Measurements from ENCODE around the gene USP24.

USP24 gene

DNA sequence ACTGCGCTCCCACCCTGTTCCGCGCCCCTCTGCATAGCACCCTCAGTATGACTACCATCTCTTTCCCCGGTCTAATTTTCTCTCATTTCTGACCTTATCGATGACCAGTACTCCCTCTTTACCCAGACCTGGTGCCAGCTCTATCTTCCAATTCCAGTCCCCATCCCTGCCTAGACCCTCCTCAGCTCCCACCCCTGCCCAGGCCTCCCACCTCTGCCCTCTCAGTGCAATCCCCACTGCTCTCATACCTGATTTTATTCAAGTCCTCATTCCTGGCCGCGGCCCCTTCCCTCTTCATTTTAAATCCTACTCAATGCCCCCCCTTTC is 1.3 kb downstream of the USP24 start:
- no peak for DNase-seq (ENCODE audit: extremely low read depth, low read depth)
- TF ChIP-seq, protein P1, sequence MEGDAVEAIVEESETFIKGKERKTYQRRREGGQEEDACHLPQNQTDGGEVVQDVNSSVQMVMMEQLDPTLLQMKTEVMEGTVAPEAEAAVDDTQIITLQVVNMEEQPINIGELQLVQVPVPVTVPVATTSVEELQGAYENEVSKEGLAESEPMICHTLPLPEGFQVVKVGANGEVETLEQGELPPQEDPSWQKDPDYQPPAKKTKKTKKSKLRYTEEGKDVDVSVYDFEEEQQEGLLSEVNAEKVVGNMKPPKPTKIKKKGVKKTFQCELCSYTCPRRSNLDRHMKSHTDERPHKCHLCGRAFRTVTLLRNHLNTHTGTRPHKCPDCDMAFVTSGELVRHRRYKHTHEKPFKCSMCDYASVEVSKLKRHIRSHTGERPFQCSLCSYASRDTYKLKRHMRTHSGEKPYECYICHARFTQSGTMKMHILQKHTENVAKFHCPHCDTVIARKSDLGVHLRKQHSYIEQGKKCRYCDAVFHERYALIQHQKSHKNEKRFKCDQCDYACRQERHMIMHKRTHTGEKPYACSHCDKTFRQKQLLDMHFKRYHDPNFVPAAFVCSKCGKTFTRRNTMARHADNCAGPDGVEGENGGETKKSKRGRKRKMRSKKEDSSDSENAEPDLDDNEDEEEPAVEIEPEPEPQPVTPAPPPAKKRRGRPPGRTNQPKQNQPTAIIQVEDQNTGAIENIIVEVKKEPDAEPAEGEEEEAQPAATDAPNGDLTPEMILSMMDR (IDR thresholded peaks at IDR 0.05; ENCODE audit: low read depth, low read length): no peak

DNA sequence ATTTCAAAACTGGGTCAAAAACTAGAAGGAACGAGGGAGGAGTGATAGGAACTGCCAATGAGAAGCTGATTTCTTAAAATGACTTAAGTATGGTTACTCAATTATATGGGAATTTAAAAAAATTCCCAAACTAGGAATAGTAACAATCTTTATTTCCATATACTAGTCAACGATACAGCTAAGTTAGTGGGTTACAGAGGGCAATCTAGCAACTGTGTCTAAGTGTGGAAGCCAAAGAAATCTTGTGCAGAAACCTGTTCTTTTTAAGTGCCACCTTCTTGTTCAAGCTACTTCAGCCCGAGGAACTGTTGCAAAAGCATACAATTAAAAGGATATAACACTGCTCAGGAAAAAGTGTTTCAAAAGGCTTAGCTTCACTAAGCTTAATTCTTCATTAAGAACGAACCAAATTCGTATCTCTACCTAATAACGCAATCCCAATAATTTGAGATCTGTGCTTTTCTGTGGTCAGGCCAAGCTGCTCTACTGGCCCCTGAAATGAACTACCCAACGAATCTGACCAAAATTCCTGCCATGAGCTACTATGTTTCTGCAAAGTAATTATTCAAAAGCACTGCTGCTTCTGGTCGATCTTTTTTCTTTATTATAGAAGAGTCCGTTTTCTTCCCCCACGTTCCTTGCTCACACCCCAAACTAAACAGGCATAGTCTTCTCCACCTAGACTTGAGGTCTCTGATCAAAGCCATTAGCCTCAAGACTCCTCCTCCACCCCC is 1.8 kb downstream of the USP24 start:
- TF ChIP-seq, protein P1 (IDR thresholded peaks at IDR 0.05; ENCODE audit: low read depth, low read length): no peak
- no peak for DNase-seq (ENCODE audit: extremely low read depth, low read depth)

DNA sequence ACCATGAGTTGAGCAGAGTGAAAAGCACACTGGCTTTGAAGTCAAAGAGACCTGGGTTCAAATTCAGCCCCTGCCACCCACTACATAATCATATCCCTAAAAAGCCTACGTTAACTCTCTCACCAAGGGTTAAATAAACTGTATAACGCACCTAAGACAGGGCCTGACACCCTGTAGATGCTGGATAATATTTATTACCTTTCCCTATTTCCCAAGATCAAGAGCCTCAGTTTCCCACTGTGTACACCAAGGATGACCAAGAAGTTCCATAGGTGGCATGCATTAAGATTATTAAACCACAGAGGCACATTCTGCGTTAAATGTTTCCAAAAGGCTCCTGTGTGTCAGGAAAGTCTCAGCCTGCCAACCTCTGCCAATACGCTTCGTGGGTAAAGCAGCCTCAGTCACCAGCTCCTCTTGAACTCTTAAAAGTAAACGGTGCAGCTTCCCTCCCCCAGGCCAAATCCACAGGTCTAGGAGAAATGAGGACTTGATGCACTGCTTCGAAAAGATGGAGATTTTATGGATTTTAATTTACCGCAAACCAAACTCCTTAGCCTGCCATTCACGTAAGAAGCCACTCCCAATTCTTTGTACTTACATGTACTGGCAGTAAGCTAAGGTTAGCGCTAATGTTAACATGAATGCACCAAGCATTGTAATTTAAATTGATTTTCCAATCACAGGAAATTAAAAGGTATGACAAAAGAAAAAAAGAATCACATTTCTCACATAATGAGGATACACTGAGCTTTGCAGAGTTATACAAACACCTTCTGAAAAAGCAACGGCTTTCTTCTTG is 2.6 kb downstream of the USP24 start:
- TF ChIP-seq, protein P1 (IDR thresholded peaks at IDR 0.05; ENCODE audit: low read depth, low read length): no peak
- DNase-seq (ENCODE audit: extremely low read depth, low read depth): no peak

DNA sequence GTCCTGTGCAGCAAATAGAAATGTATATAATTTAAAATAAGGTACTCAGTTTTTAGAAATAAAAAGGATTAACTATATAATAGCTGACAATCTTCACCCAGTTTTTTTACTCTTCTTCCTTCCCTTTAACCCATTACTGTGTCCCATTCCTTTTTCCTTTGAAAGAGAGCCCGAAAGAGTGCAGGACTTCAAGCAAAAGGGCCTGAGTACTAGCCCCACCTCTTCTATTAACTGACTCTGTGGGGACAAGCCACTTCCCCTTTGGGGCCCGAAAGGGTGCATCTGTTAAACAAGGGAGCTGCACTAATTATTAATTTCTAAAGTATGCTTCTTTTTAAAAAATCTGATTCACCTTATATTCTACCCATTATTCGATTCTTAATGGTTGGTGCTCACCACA is 3.3 kb downstream of the USP24 start:
- DNase-seq (ENCODE audit: extremely low read depth, low read depth): no peak

DNA sequence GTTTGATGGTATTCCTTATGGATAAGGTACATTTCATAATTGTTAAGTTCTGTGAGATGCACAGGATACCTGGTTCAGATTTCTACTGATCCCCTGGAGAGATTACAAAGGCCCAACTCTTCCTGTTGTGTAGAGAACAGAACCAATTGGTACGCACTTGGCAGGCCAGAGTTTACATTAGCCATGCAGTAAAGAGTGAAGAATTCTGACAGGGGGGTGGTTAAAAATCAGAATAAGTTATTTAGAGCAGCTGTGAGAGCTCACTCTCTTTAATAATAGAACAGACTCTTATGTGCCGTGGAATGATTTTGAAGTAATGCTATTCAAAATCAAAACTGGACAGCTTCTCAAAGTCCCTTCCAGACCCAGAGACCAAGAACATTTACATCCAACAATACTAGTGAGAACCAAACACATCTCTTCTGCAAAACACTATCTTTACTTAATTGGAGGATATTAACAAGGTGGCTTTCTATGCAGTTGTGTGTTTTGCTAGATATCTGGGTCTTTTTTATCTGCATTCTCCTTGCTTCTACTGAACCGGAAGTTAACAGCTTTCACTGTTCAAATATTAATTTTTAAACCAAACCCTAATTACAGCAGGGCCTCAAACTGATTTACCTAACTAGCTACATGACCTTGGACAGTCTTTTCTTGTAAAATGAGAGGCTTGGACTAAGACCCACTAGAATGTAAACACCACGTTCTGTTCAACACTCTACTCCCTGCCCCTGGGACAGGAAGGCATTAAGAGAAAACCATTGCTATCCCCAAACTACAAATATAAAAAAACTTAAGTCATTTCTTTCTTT is 4.0 kb downstream of the USP24 start:
- TF ChIP-seq, protein P1 (IDR thresholded peaks at IDR 0.05; ENCODE audit: low read depth, low read length): no peak
- no peak for DNase-seq (ENCODE audit: extremely low read depth, low read depth)

More for the DNA sequence above, 3.3 kb downstream of the USP24 start:
- TF ChIP-seq, protein P1 (IDR thresholded peaks at IDR 0.05; ENCODE audit: low read depth, low read length): no peak

DNA sequence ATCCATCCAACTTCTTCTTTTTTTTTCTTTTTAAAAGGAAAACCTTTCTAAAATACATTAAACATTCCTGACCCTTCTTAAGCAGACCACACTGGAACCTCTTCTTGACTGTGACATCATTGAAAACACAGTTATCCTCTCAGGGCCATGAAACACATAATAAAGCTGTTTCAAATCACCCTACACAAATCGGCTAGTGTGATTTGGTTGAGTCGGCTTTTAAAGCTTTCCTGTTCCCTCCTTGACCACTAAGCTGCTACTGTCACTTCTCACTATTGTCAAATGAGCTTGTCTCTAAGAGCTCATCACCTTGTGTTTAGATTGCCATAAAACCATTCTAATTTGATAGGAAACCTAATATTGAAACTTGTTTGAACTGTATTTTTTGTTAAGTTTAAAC is 5.9 kb downstream of the USP24 start:
- TF ChIP-seq, protein P1 (IDR thresholded peaks at IDR 0.05; ENCODE audit: low read depth, low read length): no peak

More for the DNA sequence above, 5.9 kb downstream of the USP24 start:
- no peak for DNase-seq (ENCODE audit: extremely low read depth, low read depth)
